Measurements from ENCODE around the gene TCEANC.
"Not testable (repeated sequence)": the region's sequence is repeated elsewhere in the genome, so short reads cannot be mapped to it uniquely, and the experiment has no call there.

TCEANC gene

GRCh38 chrX:13646154-13646549 lies 6.8 kb upstream of the TCEANC start:
- no peaks in the 10 kb centered on the region for H3K9me3 ChIP-seq (ENCODE audit: insufficient read depth, low read length)
- H3K4me3 ChIP-seq (ENCODE audit: insufficient read length, low read depth), result no peak overlapping the region
- peak; percentile 54 for DNase-seq (ENCODE audit: low read depth, low spot score)
- H3K4me1 ChIP-seq (ENCODE audit: insufficient read depth, insufficient read length), result no peaks in the 10 kb centered on the region
- H3K27me3 ChIP-seq (ENCODE audit: insufficient read depth, insufficient read length), result no peaks in the 10 kb centered on the region
- H3K36me3 ChIP-seq (ENCODE audit: insufficient read depth, insufficient read length, low read length), result no peaks in the 10 kb centered on the region
- TF ChIP-seq YY1 (IDR thresholded peaks at IDR 0.05; ENCODE audit: insufficient read depth, insufficient read length) (no peak), SUZ12 (IDR thresholded peaks at IDR 0.05; ENCODE audit: extremely low read depth, insufficient read depth, insufficient read length) (no peak), ZNF274 (IDR thresholded peaks at IDR 0.05; ENCODE audit: low read depth, low read length) (no peak)
- no peak overlapping the region for H3K9ac ChIP-seq (ENCODE audit: insufficient read length, low read depth)

- no peaks in the 10 kb centered on the region for H3K9me3 ChIP-seq (ENCODE audit: insufficient read depth, low read length)
- H3K9ac ChIP-seq (ENCODE audit: insufficient read length, low read depth), result no peak overlapping the region
- no peaks in the 10 kb centered on the region for H3K4me1 ChIP-seq (ENCODE audit: insufficient read depth, insufficient read length)
- H3K4me3 ChIP-seq (ENCODE audit: insufficient read length, low read depth), result no peak overlapping the region
- H3K27me3 ChIP-seq (ENCODE audit: insufficient read depth, insufficient read length), result no peaks in the 10 kb centered on the region
- no peaks in the 10 kb centered on the region for H3K36me3 ChIP-seq (ENCODE audit: insufficient read depth, insufficient read length, low read length)
- no peak for DNase-seq (ENCODE audit: low read depth, low spot score)
- no peak for TF ChIP-seq ZNF274 (IDR thresholded peaks at IDR 0.05; ENCODE audit: low read depth, low read length)
- no peak for TF ChIP-seq SUZ12 (IDR thresholded peaks at IDR 0.05; ENCODE audit: extremely low read depth, insufficient read depth, insufficient read length)
- TF ChIP-seq YY1 (IDR thresholded peaks at IDR 0.05; ENCODE audit: insufficient read depth, insufficient read length), result no peak
Observed at GRCh38 chrX:13647709-13648212, 5.2 kb upstream of the TCEANC start.

- not testable (repeated sequence) for H3K4me1 ChIP-seq (ENCODE audit: insufficient read depth, insufficient read length); H3K36me3 ChIP-seq (ENCODE audit: insufficient read depth, insufficient read length, low read length); H3K27me3 ChIP-seq (ENCODE audit: insufficient read depth, insufficient read length); H3K4me3 ChIP-seq (ENCODE audit: insufficient read length, low read depth); H3K9ac ChIP-seq (ENCODE audit: insufficient read length, low read depth); DNase-seq (ENCODE audit: low read depth, low spot score); H3K9me3 ChIP-seq (ENCODE audit: insufficient read depth, low read length)
Observed at GRCh38 chrX:13648336-13648735, 4.6 kb upstream of the TCEANC start.

GRCh38 chrX:13649838-13650237 lies 3.1 kb upstream of the TCEANC start:
- H3K4me1 ChIP-seq (ENCODE audit: insufficient read depth, insufficient read length), result no peaks in the 10 kb centered on the region
- DNase-seq (ENCODE audit: low read depth, low spot score), result no peak

GRCh38 chrX:13650318-13650717 lies 2.6 kb upstream of the TCEANC start:
- no peak for DNase-seq (ENCODE audit: low read depth, low spot score)
- Histone ChIP-seq H3K9ac (ENCODE audit: insufficient read length, low read depth) (no peak overlapping the region), H3K4me3 (ENCODE audit: insufficient read length, low read depth) (no peak overlapping the region), H3K4me1 (ENCODE audit: insufficient read depth, insufficient read length) (no peaks in the 10 kb centered on the region), H3K36me3 (ENCODE audit: insufficient read depth, insufficient read length, low read length) (no peaks in the 10 kb centered on the region), H3K27me3 (ENCODE audit: insufficient read depth, insufficient read length) (no peaks in the 10 kb centered on the region), H3K9me3 (ENCODE audit: insufficient read depth, low read length) (no peaks in the 10 kb centered on the region)
- TF ChIP-seq YY1 (IDR thresholded peaks at IDR 0.05; ENCODE audit: insufficient read depth, insufficient read length) (no peak), ZNF274 (IDR thresholded peaks at IDR 0.05; ENCODE audit: low read depth, low read length) (no peak), SUZ12 (IDR thresholded peaks at IDR 0.05; ENCODE audit: extremely low read depth, insufficient read depth, insufficient read length) (no peak)

More at GRCh38 chrX:13649838-13650237, 3.1 kb upstream of the TCEANC start:
- Histone ChIP-seq H3K4me3 (ENCODE audit: insufficient read length, low read depth) (no peak overlapping the region), H3K9me3 (ENCODE audit: insufficient read depth, low read length) (no peaks in the 10 kb centered on the region), H3K27me3 (ENCODE audit: insufficient read depth, insufficient read length) (no peaks in the 10 kb centered on the region), H3K9ac (ENCODE audit: insufficient read length, low read depth) (no peak overlapping the region), H3K36me3 (ENCODE audit: insufficient read depth, insufficient read length, low read length) (no peaks in the 10 kb centered on the region)
- TF ChIP-seq YY1 (IDR thresholded peaks at IDR 0.05; ENCODE audit: insufficient read depth, insufficient read length) (no peak), SUZ12 (IDR thresholded peaks at IDR 0.05; ENCODE audit: extremely low read depth, insufficient read depth, insufficient read length) (no peak), ZNF274 (IDR thresholded peaks at IDR 0.05; ENCODE audit: low read depth, low read length) (no peak)

- Histone ChIP-seq H3K4me3 (ENCODE audit: insufficient read length, low read depth) (no peak overlapping the region), H3K9ac (ENCODE audit: insufficient read length, low read depth) (no peak overlapping the region), H3K36me3 (ENCODE audit: insufficient read depth, insufficient read length, low read length) (no peaks in the 10 kb centered on the region), H3K9me3 (ENCODE audit: insufficient read depth, low read length) (no peaks in the 10 kb centered on the region), H3K27me3 (ENCODE audit: insufficient read depth, insufficient read length) (no peaks in the 10 kb centered on the region), H3K4me1 (ENCODE audit: insufficient read depth, insufficient read length) (no peaks in the 10 kb centered on the region)
- no peak for TF ChIP-seq SUZ12 (IDR thresholded peaks at IDR 0.05; ENCODE audit: extremely low read depth, insufficient read depth, insufficient read length)
- TF ChIP-seq ZNF274 (IDR thresholded peaks at IDR 0.05; ENCODE audit: low read depth, low read length), result no peak
- TF ChIP-seq YY1 (IDR thresholded peaks at IDR 0.05; ENCODE audit: insufficient read depth, insufficient read length), result no peak
- no peak for DNase-seq (ENCODE audit: low read depth, low spot score)
Observed at GRCh38 chrX:13651150-13651549, 1.8 kb upstream of the TCEANC start.

- Histone ChIP-seq H3K36me3 (ENCODE audit: insufficient read depth, insufficient read length, low read length) (no peaks in the 10 kb centered on the region), H3K4me1 (ENCODE audit: insufficient read depth, insufficient read length) (no peaks in the 10 kb centered on the region), H3K4me3 (ENCODE audit: insufficient read length, low read depth) (peak overlapping the region; percentile 62), H3K9me3 (ENCODE audit: insufficient read depth, low read length) (no peaks in the 10 kb centered on the region), H3K9ac (ENCODE audit: insufficient read length, low read depth) (peak overlapping the region; percentile 52), H3K27me3 (ENCODE audit: insufficient read depth, insufficient read length) (no peaks in the 10 kb centered on the region)
- TF ChIP-seq SUZ12 (IDR thresholded peaks at IDR 0.05; ENCODE audit: extremely low read depth, insufficient read depth, insufficient read length) (no peak), ZNF274 (IDR thresholded peaks at IDR 0.05; ENCODE audit: low read depth, low read length) (no peak), YY1 (IDR thresholded peaks at IDR 0.05; ENCODE audit: insufficient read depth, insufficient read length) (no peak)
- DNase-seq (ENCODE audit: low read depth, low spot score), result no peak
Observed at GRCh38 chrX:13652287-13652793, 601 bp upstream of the TCEANC start.
